ENCODE results near the gene C6orf132. TPM values are rescaled to one million over a fixed set of nuclear protein-coding genes. Genes with fewer than 3 reads are reported as not detected.

C6orf132 gene
- total and polyA plus RNA-seq, 9 of the 15 experiments (the other 6 are each of a cell fraction or from before 2014, with no cell fraction given): 0.06 to 0.35 (median 0.14) TPM

- TF ChIP-seq ID3 (CRISPR knock-in tag; IDR thresholded peaks at IDR 0.05): no peak
- TF ChIP-seq ID3 (tag; IDR thresholded peaks at IDR 0.05): no peak
- no peak for TF ChIP-seq MBD1 (CRISPR knock-in tag; IDR thresholded peaks at IDR 0.05)
- TF ChIP-seq LCOR (CRISPR knock-in tag; IDR thresholded peaks at IDR 0.05): no peak
- no peak for TF ChIP-seq HDAC6 (IDR thresholded peaks at IDR 0.05; ENCODE audit: low read depth, low read length)
- no peak for TF ChIP-seq TBP (optimal IDR thresholded peaks at IDR 0.05; ENCODE audit: low read depth, low read length)
- TF ChIP-seq MED1 (CRISPR knock-in tag; IDR thresholded peaks at IDR 0.05; ENCODE audit: borderline replicate concordance): 0 out of 2 replicates have a peak, but pooled peaks have one; percentile 20
- no peak for TF ChIP-seq KLF10 (CRISPR knock-in tag; IDR thresholded peaks at IDR 0.05)
- TF ChIP-seq POLR2B (IDR thresholded peaks at IDR 0.05; ENCODE audit: low read depth, partially characterized antibody): no peak
- TF ChIP-seq NFXL1 (CRISPR knock-in tag; IDR thresholded peaks at IDR 0.05): no peak
- no peak for TF ChIP-seq THRB (CRISPR knock-in tag; conservative IDR thresholded peaks at IDR 0.05)
- no peak for TF ChIP-seq LEF1 (IDR thresholded peaks at IDR 0.05)
- TF ChIP-seq CBFA2T3 (IDR thresholded peaks at IDR 0.05): 0 out of 2 replicates have a peak, but pooled peaks have one; percentile 2
- no peak for TF ChIP-seq HCFC1 (IDR thresholded peaks at IDR 0.05; ENCODE audit: low read depth, low read length)
Observed at GRCh38 chr6:42088101-42088591, 54.3 kb downstream of the C6orf132 start (continued).

Measured in K562 (cell line).